ENCODE data around the gene LCN12.

Gene LCN12

DNA sequence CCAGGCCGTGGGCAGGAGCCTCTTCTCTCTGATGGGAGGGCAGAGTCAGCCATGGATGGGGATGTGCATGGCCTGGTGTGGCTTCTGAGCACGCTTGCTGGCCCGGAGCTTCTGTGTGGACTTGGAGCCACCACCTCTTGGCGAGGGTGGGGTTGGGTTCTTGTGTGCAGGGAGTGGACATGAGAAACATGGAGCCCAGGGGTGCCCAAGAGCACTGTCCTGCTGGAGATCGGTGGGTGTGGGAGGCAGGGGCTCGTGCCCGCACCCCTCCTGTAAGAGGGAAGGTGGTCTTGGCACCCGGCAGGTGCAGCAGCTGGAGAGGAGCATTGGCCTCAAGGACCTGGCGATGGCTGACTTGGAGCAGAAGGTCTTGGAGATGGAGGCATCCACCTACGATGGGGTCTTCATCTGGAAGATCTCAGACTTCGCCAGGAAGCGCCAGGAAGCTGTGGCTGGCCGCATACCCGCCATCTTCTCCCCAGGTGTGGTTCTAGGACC lies 31.3 kb upstream of the LCN12 start:
- no peak for DNase-seq (ENCODE audit: low read depth, low spot score)
- TF ChIP-seq, protein P1, sequence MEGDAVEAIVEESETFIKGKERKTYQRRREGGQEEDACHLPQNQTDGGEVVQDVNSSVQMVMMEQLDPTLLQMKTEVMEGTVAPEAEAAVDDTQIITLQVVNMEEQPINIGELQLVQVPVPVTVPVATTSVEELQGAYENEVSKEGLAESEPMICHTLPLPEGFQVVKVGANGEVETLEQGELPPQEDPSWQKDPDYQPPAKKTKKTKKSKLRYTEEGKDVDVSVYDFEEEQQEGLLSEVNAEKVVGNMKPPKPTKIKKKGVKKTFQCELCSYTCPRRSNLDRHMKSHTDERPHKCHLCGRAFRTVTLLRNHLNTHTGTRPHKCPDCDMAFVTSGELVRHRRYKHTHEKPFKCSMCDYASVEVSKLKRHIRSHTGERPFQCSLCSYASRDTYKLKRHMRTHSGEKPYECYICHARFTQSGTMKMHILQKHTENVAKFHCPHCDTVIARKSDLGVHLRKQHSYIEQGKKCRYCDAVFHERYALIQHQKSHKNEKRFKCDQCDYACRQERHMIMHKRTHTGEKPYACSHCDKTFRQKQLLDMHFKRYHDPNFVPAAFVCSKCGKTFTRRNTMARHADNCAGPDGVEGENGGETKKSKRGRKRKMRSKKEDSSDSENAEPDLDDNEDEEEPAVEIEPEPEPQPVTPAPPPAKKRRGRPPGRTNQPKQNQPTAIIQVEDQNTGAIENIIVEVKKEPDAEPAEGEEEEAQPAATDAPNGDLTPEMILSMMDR (IDR thresholded peaks at IDR 0.05; ENCODE audit: insufficient read depth, low read length, missing control alignments), result no peak
- ChIA-PET POLR2A (no interaction called here), CTCF (interaction anchor here (0.9 to 2.1 kb wide), 2 partner anchors 15 to 114 kb away, joined by 4 to 6 read pairs; no protein-coding TSS in a partner anchor)
- no peak overlapping the region for H3K4me3 ChIP-seq (ENCODE audit: low read depth, low read length)

DNA sequence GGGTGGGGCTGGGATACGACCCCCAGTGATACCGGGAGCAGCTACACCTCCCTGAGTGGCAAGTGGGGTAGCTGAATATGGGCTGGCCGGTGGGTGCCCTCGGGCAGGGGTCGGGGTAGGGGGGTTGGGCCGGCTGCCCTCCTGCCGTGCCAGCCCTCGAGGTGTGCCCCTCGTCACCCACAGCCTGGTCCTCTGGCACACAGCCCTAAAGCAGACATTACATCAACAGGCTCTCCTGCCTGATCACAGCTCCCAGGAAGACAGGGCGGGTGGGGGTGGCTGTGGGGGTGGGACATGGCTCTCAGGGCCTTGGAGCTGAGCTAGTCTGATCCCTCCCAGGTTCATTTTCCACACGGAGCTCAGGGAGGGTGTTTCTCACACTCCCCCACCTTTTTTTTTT lies 30.8 kb upstream of the LCN12 start:
- H3K4me3 ChIP-seq (ENCODE audit: low read depth, low read length), result no peak overlapping the region
- TF ChIP-seq, protein P1 (IDR thresholded peaks at IDR 0.05; ENCODE audit: insufficient read depth, low read length, missing control alignments), result no peak
- no peak for DNase-seq (ENCODE audit: low read depth, low spot score)
- POLR2A ChIA-PET, result no interaction called here
- CTCF ChIA-PET, result interaction anchor here (2.1 kb wide), 1 partner anchor 15 kb away, joined by 6 read pairs; no protein-coding TSS in a partner anchor

DNA sequence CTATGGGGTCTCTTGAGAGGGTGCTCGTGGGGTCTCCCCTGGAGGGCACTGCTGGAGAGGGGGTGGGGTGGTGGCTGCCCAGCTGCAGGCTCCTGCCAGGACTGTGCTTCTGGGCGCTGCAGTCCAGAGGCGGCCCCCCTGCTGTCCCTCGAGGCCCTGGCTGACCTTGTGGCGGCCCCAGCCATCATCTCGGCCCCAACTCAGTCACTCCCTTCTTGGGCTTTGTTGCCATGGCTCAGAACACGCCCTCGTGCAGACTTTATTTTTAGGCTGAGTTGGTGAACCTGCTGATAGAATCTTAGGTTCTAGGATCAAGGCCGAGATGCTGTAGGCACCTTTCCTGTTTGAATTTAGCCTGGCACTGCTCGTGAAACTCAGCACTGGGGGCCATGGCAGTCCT lies 30.4 kb upstream of the LCN12 start:
- CTCF ChIA-PET, result no interaction called here
- no peak overlapping the region for H3K4me3 ChIP-seq (ENCODE audit: low read depth, low read length)
- POLR2A ChIA-PET, result no interaction called here
- TF ChIP-seq, protein P1 (IDR thresholded peaks at IDR 0.05; ENCODE audit: insufficient read depth, low read length, missing control alignments), result no peak
- DNase-seq (ENCODE audit: low read depth, low spot score), result no peak

DNA sequence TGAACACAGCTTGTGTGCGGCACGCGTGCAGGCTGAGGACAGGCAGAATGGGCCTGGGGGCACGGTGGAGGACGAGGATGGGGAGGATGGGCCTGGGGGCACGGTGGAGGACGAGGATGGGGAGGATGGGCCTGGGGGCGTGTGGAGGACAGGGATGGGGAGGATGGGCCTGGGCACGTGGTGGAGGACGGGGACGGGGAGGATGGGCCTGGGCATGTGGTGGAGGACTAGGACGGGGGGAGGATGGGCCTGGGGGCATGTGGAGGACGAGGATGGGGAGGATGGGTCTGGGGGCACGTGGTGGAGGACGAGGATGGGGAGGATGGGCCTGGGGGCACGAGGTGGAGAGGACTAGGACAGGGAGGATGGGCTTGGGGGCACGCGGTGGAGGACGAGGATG lies 29.5 kb upstream of the LCN12 start:
- DNase-seq (ENCODE audit: low read depth, low spot score), result no peak
- TF ChIP-seq, protein P1 (IDR thresholded peaks at IDR 0.05; ENCODE audit: insufficient read depth, low read length, missing control alignments), result no peak
- ChIA-PET CTCF (no interaction called here), POLR2A (no interaction called here)
- H3K4me3 ChIP-seq (ENCODE audit: low read depth, low read length), result no peak overlapping the region

DNA sequence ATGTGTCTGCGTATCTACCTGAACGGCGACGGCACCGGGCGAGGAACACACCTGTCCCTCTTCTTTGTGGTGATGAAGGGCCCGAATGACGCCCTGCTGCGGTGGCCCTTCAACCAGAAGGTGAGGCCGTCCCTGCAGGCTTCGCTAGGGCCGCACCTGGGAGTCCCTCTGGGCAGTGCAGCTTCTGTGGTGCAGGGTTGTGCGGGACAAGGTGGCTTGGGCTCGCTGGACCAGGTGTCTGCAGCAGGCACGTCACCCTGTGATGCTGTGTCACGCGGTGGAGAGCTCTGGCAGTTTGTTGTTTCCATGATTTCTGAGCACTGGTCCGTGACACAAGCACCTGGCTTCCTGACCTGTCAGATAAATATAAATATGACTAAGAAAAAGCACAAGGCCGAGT lies 28.2 kb upstream of the LCN12 start:
- no peak for DNase-seq (ENCODE audit: low read depth, low spot score)
- CTCF ChIA-PET, result no interaction called here
- H3K4me3 ChIP-seq (ENCODE audit: low read depth, low read length), result no peak overlapping the region
- POLR2A ChIA-PET, result no interaction called here
- TF ChIP-seq, protein P1 (IDR thresholded peaks at IDR 0.05; ENCODE audit: insufficient read depth, low read length, missing control alignments), result no peak

DNA sequence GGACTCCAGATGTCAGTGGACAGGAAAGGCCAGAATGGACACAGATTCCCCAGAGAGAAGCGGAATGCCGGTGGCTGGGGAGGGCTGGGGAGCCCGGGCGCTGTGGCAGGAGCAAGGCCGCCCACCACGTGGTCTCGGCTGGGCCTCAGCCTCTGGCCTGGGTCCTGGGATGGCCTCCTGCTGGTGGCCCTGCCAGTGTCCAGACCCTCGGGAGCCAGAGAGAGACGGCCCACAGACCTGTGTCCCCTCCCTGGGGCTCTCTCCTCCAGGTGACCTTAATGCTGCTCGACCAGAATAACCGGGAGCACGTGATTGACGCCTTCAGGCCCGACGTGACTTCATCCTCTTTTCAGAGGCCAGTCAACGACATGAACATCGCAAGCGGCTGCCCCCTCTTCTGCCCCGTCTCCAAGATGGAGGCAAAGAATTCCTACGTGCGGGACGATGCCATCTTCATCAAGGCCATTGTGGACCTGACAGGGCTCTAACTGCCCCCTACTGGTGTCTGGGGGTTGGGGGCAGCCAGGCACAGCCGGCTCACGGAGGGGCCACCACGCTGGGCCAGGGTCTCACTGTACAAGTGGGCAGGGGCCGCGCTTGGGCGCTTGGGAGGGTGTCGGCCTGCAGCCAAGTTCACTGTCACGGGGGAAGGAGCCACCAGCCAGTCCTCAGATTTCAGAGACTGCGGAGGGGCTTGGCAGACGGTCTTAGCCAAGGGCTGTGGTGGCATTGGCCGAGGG lies 26.5 kb upstream of the LCN12 start:
- POLR2A ChIA-PET, result no interaction called here

More for the DNA sequence above, 26.5 kb upstream of the LCN12 start:
- H3K4me3 ChIP-seq (ENCODE audit: low read depth, low read length), result no peak overlapping the region
- no peak for DNase-seq (ENCODE audit: low read depth, low spot score)
- CTCF ChIA-PET, result interaction anchor here (1.3 to 1.6 kb wide), 2 partner anchors 11 to 109 kb away, joined by 3 to 4 read pairs; no protein-coding TSS in a partner anchor
- TF ChIP-seq, protein P1 (IDR thresholded peaks at IDR 0.05; ENCODE audit: insufficient read depth, low read length, missing control alignments), result no peak

Measured in AG04449 (cell line).